Left lung (tissue), 10 donors: Measurements from ENCODE around the gene MICAL3. TPM values are rescaled to one million over a fixed set of nuclear protein-coding genes. Genes with fewer than 3 reads are reported as not detected.
A peak's percentile ranks its signal among the peaks of the same experiment; 100 is the strongest.

Source experiments
- ATAC-seq: fragments of 200-7000 bp; cut with Tn5 transposase; one replicate; pipeline ENCODE4 v1.9.1; 2020; ENCODE audit warnings: moderate library complexity
- DNase-seq, 4 donors: peaks; one replicate each; pipeline ENCODE4 v3.0.0-alpha.2; 2013 to 2020
- H3K27ac ChIP-seq, 2 donors: fragments of 200-600 bp; sonication (generic) in 1 of 2; one replicate each; pipeline versions ENCODE4 v1.5.0 to v1.8.0; 2020 to 2021
- H3K27me3 ChIP-seq, 2 donors: fragments of 200-600 bp; sonication (generic) in 1 of 2; one replicate each; pipeline versions ENCODE4 v1.5.0 to v1.8.0; 2020 to 2021
- H3K36me3 ChIP-seq, 2 donors: fragments of 200-600 bp; sonication (generic) in 1 of 2; one replicate each; pipeline versions ENCODE4 v1.5.0 to v1.8.0; 2020 to 2021
- H3K4me1 ChIP-seq, 2 donors: fragments of 200-600 bp; one replicate each; pipeline ENCODE4 v1.8.0; 2021
- H3K4me3 ChIP-seq, 2 donors: fragments of 200-600 bp; sonication (generic) in 1 of 2; one replicate each; pipeline versions ENCODE4 v1.5.0 to v1.8.0; 2020 to 2021; ENCODE audit warnings: mild to moderate bottlenecking in 1 of 2
- H3K9me3 ChIP-seq, 2 donors: fragments of 200-600 bp; sonication (generic) in 1 of 2; one replicate each; pipeline versions ENCODE4 v1.5.0 to v1.8.0; 2020 to 2021
- CTCF ChIP-seq, 2 donors: fragments of 200-600 bp; sonication (generic) in 1 of 2; IDR thresholded peaks; one replicate each; pipeline versions ENCODE4 v1.5.0 to v1.8.0; 2021; ENCODE audit warnings: antibody characterized with exemption in 2 of 2
- intact Hi-C, 2 donors: fragments of 100-400 bp; cut with DNase I; formaldehyde crosslinking; loops; one replicate each; pipeline versions ENCODE4 v1.11.2 to v1.14.2; 2022
- polyA plus RNA-seq, 6 donors: library from polyadenylated mRNA; unstranded; fragments of 120-200 nt; gene quantifications; one replicate each; pipeline ENCODE4 v1.2.1, GENCODE V29; 2013; ENCODE audit not compliant: insufficient read length in 6 of 6
- total RNA-seq, 2 donors: library from RNA; stranded (reverse); fragmentation: NEBNext Ultra II Directional; extraction: Animal tissue kit (Norgen Biotek cat#: 25700); gene quantifications; one replicate each; pipeline ENCODE4 v1.2.1, GENCODE V29; 2021
- donor health status: DM: no; HTN: yes; CAD: no.
- donor health status: DM: no; HTN: no; CAD: no.

Gene MICAL3
- total and polyA plus RNA-seq, 8 donors = 24.9 to 64.8 (median 56.2) TPM

DNA sequence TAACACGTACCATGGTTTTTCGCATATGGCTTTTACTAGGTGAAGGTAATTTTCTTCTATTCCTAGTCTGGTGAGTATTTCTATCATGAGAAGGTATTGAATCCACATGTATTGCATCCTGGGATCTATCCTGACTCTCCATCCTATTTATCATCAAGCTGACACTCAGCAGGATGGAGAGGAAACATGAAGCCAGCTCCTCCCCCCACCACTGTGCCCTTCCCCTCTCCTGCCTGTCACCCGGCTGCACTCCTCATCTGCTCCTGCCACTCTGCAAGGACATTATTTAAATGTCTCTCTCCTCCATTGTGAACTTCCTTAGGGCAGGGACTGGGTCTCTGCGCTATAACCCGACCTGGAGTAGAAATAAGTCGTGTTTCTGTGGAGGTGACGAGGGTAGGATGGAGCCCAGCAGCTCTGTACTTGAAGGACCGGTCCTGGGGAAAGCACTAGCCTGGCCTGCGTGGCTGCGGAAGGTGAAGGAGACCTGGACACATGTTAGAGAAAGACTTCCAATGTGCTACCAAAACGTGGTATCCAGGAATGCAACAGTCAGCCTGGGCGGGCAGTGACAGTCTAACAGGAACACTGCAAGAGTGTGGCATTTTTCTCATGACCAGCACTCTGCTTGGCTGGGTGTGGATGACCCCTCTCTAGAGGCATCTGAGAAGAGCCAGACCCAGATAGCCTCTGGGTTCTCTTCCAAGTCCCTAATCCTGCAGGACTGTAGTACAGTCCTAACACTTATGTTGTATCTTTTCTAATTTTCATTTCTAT lies 111.2 kb downstream of the MICAL3 start:
- intact Hi-C loops = no loop called here

DNA sequence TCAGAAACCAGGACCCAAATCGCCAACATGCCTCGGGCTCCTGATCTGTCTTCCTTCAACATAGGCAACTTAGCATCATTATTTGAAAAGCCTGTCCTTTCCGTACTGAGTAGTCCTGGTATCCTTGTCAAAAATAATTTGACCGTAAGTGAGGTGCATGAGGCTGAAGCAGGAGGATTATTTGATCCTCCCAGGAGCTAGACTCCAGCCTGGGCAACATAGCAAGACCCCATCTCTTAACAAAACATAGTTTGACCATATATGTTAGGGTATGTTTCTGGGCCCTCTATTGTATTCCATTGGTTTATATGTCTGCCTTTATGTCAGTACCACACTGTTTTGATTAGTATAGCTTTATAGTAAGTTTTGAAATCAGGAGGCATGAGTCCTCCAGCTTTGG lies 112.5 kb downstream of the MICAL3 start:
- Histone ChIP-seq H3K9me3 (no peaks in the 10 kb centered on the region), H3K4me3 (no peak overlapping the region), H3K36me3 (no peaks in the 10 kb centered on the region), H3K4me1 (peaks cover 5 to 11% of the 10 kb centered on the region in 2 donors), H3K27me3 (no peaks in the 10 kb centered on the region), H3K27ac (no peak overlapping the region)
- no peak for DNase-seq
- intact Hi-C loops = no loop called here
- no peak for ATAC-seq
- TF ChIP-seq CTCF (IDR thresholded peaks at IDR 0.05) = no peak

More for the DNA sequence above, 111.2 kb downstream of the MICAL3 start:
- DNase-seq (no peak), ATAC-seq (no peak)
- H3K4me1 ChIP-seq = peaks cover 5 to 11% of the 10 kb centered on the region in 2 donors
- TF ChIP-seq CTCF (IDR thresholded peaks at IDR 0.05) = no peak
- no peaks in the 10 kb centered on the region for H3K36me3 ChIP-seq
- H3K27ac ChIP-seq = no peak overlapping the region
- H3K27me3 ChIP-seq = no peaks in the 10 kb centered on the region
- no peak overlapping the region for H3K4me3 ChIP-seq
- no peaks in the 10 kb centered on the region for H3K9me3 ChIP-seq

GRCh38 chr22:17911312-17911705 lies 113.1 kb downstream of the MICAL3 start:
- TF ChIP-seq CTCF (IDR thresholded peaks at IDR 0.05) = no peak

GRCh38 chr22:17910561-17911311 lies 113.6 kb downstream of the MICAL3 start:
- intact Hi-C loops = no loop called here
- peak in 1 of 2 donors; percentile 9 for TF ChIP-seq CTCF (IDR thresholded peaks at IDR 0.05)
- Histone ChIP-seq H3K27me3 (no peaks in the 10 kb centered on the region), H3K4me3 (no peak overlapping the region), H3K27ac (peak overlapping the region; percentile 21 to 26), H3K36me3 (peaks cover 0 to 9% of the 10 kb centered on the region in 2 donors), H3K4me1 (peaks cover 5 to 11% of the 10 kb centered on the region in 2 donors), H3K9me3 (no peaks in the 10 kb centered on the region)
- DNase-seq (peak in 3 of 4 donors; percentile 50 to 76 (median 63)), ATAC-seq (peak; percentile 85)

More at GRCh38 chr22:17911312-17911705, 113.1 kb downstream of the MICAL3 start:
- DNase-seq (no peak), ATAC-seq (no peak)
- H3K4me1 ChIP-seq = peaks cover 5 to 11% of the 10 kb centered on the region in 2 donors
- peaks cover 0 to 3% of the 10 kb centered on the region in 2 donors for H3K36me3 ChIP-seq
- no peak overlapping the region for H3K4me3 ChIP-seq
- intact Hi-C loops = no loop called here
- H3K27ac ChIP-seq = peak overlapping the region in 1 of 2 donors; percentile 26
- no peaks in the 10 kb centered on the region for H3K9me3 ChIP-seq
- H3K27me3 ChIP-seq = no peaks in the 10 kb centered on the region

- ATAC-seq (no peak), DNase-seq (peak in 1 of 4 donors; percentile 46)
- Histone ChIP-seq H3K4me1 (peaks cover 5 to 11% of the 10 kb centered on the region in 2 donors), H3K27ac (no peak overlapping the region), H3K27me3 (peaks cover 0 to 15% of the 10 kb centered on the region in 2 donors), H3K4me3 (no peak overlapping the region), H3K9me3 (no peaks in the 10 kb centered on the region), H3K36me3 (peaks cover 0 to 12% of the 10 kb centered on the region in 2 donors)
- intact Hi-C loops = no loop called here
- no peak for TF ChIP-seq CTCF (IDR thresholded peaks at IDR 0.05)
These were observed 116.7 kb downstream of the MICAL3 start for GRCh38 chr22:17907748-17908051.
